Adipose tissue (tissue), 3 donors: Measurements from ENCODE around the gene PDE6D. TPM values are rescaled to one million over a fixed set of nuclear protein-coding genes. Genes with fewer than 3 reads are reported as not detected.
"Not testable (repeated sequence)": the region's sequence is repeated elsewhere in the genome, so short reads cannot be mapped to it uniquely, and the experiment has no call there.

Experiments
- H3K27ac ChIP-seq: one replicate; pipeline ENCODE4 v1.5.1; 2013; ENCODE audit warnings: low read depth, low read length
- WGBS, 3 donors: extraction: QIAGEN DNeasy Blood & Tissue Kit; methylation state at CpG; one replicate each; pipeline ENCODE4 v1.1.7; 2013; 5-methylcytosine and 5-hydroxymethylcytosine counted together
- polyA plus RNA-seq, 3 donors: library from polyadenylated mRNA; stranded (reverse); fragments of 200-250 nt; gene quantifications; one replicate each; pipeline ENCODE4 v1.2.3, GENCODE V29; 2013
- donor health status: healthy with polysubstance abuse.
- donor health status: Bipolar disorder and iron deficiency.
- donor health status: healthy.

PDE6D gene
- polyA plus RNA-seq, 3 donors = 11.4 to 36.8 (median 18.1) TPM

DNA sequence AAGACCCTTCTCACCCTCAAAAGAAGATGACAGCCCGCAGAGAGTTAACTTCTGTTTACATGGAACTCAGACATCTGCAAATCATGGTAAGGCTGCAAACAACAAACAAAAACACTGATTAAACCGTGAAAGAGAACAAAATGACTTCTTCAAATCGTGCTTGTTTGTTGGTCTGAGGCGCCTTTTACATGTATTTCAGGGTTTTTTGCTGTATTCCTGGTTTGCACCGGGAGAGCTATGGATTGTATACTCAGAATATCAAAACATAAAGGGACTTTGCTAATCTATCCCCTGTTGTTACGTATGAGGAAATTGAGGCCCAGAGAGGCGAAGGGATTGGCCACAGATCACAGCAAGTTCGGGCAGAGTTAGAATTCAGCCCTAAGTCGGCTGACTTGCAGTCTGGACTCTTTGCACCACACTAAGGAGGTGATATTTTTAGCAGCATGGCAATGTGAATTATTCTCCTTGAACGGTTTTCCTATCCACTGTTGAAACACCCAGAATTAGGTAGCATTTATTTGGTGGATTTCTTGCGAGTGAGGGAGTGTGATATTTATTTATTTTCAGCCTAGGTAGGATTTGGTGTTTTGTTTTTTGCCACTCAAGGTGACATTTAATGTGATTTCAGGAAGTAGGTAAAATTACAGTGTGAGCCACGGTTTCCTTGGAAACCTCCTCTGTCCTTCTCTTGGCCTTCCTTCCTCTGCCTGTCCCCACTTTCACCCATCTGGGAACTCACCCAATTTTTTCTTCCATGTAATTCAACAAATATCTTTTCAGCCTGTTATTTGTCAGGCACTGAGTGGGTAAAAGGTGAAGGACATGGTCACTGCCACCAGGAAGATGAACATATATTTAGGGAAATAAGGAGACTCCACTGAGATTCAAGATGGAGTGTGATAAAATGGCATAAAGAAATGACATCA, 980 bp upstream of the PDE6D start:
- WGBS, 3 donors = 2 to 3% (median 3%) methylated on average over 12 of the region's 12 CpGs
- no peak overlapping the region for H3K27ac ChIP-seq

DNA sequence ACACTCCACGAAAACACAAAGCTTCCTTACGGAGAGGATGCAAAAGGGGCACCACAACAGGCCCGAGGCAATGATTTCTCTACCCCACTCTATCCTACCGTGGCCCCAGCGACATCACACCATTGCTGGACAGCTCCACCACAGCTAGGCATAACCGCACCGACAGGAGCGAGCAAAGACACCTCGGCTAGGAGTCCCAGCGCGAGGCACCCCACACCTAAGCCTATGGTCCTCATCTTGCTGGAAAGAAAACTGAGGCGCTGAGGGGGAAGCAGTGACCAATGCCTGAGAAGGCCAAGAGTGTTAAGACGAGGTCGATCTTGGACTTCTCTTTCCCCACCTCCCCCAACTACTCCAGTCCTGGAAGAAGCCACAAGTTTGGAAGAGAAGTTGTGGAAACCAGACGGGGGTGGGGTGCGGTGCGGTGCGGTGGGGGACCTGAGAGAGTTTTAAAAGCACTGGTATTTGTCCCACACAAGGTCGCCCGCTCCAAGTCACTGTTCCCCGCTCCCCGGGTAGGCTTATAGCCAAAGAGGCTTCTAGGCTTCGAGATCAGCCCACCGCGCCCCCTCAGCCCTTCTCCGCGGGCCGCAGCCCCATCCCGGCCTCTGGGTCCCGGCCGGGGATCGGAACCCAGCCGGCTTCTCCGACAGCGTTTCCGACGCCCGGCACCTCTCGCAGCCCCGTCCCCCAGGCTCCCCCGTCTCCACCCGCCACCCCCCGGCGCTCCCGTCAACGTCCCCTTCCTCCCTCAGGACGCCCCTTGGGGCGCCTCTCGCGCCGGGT, 766 bp downstream of the PDE6D start:
- WGBS, 3 donors = 8 to 11% (median 10%) methylated on average over 44 to 51 of the region's 51 CpGs

DNA sequence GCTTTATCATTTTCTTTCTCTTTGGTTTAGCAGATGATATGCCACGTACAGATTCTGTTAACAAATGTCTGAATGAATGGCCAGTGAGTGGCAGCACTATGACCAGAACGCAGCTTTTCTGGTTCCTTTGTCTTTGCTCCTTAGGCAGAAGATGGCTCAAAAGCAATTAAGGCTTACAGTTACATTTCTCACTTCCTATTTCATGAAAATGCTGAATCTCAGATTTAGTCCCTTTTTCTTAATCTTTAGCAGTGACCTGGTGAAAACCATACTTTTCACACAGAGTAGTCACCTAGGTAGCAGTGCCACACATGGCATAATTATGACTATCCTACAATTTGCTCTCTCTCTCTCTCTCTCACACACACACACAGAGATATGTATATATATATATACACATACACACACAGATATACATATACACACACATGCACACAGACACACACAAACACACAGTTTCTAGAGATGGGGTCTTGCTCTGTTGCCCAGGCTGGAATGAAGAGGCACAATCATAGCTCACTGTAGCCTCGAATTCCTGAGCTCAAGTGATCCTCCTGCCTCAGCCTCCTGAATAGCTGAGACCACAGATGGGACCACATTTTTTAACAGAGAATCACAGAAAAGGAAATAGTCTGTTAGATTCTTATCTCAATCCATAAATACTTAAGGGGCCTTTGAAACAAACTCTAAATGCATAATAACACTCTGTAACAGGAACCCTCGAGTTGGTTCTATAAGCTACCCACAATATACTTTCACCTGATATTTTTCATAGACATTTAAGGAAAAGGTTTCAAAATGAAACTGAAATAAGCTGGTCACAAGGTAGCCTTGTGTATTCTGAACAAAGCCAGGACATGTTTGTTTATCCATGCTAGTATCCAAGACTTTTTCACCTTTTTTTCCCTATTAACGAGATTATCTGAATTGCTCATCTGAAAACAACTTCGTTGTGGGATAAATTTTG, 11.6 kb downstream of the PDE6D start:
- WGBS, 3 donors = 77 to 86% (median 81%) methylated on average over 6 of the region's 6 CpGs

More for the DNA sequence above, 766 bp downstream of the PDE6D start:
- no peak overlapping the region for H3K27ac ChIP-seq

DNA sequence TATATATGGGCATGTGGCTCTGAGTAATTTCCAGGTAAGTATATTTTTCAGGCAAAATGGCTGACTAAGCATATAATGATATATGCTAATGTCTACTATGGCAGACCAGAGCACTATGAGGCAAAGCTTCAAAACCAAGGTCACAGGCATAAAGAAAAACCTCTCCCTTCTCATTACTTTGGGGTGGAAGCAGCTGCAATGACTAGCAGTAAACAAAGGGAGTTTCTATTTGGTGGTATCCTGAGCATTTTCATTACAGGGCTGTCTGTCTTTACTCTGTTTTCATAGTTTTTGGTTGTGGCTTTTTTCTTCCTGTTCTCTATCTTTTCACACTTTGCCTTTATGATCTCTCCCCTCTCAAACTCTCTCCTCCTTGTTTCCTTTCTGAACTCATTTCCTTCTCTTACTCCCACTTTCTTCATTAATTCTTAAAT, 15.6 kb downstream of the PDE6D start:
- H3K27ac ChIP-seq = no peak overlapping the region

More for the DNA sequence above, 11.6 kb downstream of the PDE6D start:
- no peak overlapping the region for H3K27ac ChIP-seq

DNA sequence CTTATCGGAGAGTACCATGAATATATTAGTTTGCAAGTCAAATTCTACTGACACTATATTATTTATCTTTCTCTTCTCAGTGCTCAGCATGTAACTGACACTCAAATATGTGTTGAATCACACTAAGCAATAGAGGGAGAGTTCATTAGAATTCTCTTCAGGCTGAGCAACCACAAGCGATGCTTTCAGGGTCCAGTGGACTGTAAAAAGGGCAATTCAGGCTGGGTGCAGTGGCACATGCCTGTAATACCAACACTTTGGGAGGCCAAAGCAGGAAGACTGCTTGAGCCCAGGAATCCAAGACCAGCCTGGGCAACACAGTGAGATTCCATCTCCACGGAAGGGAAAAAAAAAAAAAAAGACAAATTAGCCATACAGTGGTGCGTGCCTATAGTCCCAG, 16.3 kb downstream of the PDE6D start:
- no peak overlapping the region for H3K27ac ChIP-seq
- WGBS, 3 donors = 91 to 97% (median 92%) methylated on average over 4 of the region's 4 CpGs

DNA sequence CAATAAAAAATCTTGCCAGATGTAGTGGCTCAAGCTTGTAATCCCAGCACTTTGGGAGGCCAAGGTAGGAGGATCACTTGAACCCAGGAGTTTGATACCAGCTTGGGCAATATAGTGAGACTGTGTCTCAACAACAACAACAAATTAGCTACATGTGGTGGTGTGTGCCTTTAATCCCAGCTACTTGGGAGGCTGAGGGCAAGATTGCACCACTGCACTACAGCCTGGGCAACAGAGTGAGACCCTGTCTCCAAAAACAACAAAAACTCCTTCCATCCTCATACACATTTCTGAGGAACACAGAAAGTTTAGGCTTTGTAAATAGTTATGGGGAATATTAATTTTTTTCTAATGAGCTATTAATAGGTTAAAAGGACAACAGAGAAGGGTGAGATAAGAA, 17.0 kb downstream of the PDE6D start:
- no peak overlapping the region for H3K27ac ChIP-seq

DNA sequence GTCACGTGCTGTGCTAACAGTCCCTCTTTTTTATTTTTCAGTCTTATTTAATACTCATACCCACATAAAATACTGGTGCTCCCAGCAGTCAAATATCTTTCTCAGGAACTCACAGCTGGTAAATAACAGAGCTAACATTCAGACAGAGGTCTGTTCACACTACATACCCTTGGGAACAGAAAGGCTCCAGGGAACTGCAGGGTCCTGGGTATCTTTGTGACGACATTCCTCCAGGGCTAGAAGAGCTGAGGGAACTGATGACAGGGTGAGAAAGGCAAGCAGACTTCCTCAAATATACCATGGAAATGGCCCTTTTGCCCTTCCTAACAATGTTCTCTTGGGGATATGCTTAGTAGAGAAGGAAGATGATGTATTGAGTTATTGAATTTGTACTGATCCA, 19.3 kb downstream of the PDE6D start:
- WGBS, 3 donors = 78 to 99% (median 87%) methylated on average over 2 of the region's 2 CpGs
- H3K27ac ChIP-seq = no peak overlapping the region

DNA sequence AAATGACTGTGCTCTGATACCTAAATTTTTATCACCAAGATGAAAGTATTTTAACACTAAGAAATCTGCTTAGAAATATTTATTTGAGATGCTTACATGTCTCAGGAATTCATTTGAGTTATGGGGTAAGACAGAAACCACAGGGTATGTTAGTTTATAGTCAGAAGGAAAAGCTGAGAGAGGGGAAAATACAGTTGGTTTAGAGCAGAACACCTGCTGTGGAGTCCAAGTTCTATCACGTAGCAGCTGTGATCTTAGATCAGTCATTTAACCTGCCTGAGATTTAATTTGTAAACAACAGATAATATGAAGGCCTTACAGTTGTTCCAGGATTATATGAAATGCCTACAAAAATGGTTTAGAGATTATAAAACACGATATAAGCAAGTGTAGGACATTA, 29.0 kb downstream of the PDE6D start:
- no peak overlapping the region for H3K27ac ChIP-seq
- WGBS, 3 donors = 65 to 91% (median 88%) methylated on average over 2 of the region's 2 CpGs

DNA sequence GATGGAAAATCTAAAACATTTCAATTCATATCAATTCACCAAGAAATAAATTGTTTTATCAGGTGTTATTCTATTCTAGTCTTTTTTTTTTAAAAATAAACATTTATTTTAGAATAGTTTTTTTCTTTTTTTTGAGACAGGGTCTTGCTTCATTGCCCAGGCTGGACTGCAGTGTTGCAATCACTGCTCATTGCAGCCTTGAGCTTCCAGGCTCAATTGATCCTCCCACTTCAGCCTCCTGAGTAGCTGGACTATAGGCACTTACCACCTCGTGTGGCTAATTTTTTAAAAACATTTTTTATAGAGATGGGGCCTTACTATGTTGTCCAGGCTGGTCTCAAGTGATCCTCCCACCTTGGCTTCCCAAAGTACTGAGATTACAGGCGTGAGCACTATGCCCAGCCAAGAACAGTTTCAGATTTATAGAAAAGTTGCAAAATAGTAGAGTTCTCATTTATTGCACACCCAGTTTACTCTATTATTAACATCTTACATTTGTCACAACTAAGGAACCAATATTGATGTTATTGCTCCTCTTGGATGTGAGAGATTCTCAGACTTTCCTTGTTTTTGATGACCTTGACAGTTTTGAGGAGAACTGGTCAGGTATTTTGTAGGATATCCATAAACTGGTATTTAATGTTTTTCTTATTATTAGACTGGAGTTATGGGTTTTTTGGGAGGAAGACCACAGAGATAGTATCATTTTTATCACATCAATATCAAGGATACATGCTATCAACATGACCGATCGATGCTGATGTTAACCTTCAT, 29.9 kb downstream of the PDE6D start:
- no peak overlapping the region for H3K27ac ChIP-seq
- 87 to 95% (median 91%) methylated on average over 4 of the region's 4 CpGs for WGBS, 3 donors

DNA sequence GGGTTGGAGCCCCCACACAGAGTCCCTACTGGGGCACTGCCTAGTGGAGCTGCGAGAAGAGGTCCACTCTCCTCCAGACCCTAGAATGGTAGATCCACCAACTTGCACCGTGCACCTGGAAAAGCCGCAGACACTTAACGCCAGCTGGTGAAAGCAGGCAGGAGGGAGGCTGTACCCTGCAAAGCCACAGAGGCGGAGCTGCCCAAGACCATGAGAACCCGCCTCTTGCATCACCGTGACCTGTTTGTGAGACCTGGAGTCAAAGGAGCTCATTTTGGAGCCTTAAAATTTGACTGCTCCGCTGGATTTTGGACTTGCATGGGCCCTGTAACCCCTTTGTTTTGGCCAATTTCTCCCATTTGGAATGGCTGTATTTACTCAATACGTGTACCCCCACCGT, 32.1 kb downstream of the PDE6D start:
- H3K27ac ChIP-seq = not testable (repeated sequence)
- WGBS, 3 donors = 90 to 95% (median 93%) methylated on average over 10 of the region's 10 CpGs

DNA sequence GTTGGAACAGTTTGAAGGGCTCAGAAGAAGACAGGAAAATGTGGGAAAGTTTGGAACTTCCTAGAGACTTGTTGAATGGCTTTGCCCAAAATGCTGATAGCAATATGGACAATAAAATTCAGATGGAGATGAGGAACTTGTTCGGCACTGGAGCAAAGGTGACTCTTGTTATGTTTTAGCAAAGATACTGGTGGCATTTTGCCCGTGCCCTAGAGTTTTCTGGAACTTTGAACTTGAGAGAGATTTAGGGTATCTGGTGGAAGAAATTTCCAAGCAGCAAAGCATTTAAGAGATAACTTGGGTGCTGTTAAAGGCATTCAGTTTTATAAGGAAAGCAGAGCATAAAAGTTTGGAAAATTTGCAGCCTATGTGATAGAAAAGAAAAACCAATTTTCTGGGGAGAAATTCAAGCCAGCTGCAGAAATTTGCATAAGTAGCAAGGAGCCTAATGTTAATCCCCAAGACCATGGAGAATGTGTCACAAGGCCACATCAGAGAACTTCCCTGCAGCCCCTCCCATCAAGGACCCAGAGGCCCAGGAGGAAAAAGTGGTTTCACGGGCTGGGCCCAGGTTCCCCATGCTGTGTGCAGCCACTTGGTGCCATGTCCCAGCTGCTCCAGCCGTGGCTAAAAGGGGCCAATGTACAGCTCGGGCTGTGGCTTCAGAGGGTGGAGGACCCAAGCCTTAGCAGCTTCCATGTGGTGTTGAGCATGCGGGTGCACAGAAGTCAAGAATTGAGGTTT, 32.8 kb downstream of the PDE6D start:
- 80 to 91% (median 86%) methylated on average over 6 of the region's 6 CpGs for WGBS, 3 donors
- not testable (repeated sequence) for H3K27ac ChIP-seq

DNA sequence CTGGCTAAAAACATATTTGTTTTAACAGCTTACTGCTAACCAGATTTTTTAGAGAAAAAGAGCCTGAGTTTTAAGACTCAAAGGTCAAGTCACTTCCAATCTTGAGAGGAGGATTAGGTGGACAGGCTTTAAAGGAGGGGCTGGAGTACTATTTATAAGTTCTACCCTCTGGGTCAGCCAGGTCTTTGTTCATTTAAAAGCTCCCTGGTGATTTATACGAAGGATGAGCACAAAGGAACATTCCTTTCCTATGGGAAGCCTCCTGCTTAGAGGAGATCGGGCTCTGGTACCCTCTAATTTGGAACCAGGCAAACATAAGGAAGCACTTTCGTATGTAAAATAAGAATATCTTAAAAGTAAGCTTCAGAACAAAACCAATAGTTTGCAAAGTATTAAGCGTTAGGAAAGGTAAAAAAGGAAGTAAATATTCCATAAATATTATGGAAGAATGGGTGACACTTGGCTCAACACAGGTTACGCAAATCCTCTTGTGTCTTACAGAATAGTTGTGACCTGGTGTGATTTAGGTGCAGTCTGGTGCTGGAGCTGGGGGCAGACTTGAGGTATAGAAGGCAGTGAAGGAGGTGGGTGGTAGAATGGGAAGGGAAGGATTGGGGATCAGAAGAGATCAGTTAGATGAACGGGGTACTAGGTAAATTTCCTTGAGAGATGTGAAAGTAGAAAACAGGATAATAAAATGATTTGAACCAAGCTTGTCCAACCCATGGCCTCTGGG, 35.6 kb downstream of the PDE6D start:
- no peak overlapping the region for H3K27ac ChIP-seq
- WGBS, 3 donors = 75 to 79% (median 78%) methylated on average over 6 of the region's 6 CpGs

DNA sequence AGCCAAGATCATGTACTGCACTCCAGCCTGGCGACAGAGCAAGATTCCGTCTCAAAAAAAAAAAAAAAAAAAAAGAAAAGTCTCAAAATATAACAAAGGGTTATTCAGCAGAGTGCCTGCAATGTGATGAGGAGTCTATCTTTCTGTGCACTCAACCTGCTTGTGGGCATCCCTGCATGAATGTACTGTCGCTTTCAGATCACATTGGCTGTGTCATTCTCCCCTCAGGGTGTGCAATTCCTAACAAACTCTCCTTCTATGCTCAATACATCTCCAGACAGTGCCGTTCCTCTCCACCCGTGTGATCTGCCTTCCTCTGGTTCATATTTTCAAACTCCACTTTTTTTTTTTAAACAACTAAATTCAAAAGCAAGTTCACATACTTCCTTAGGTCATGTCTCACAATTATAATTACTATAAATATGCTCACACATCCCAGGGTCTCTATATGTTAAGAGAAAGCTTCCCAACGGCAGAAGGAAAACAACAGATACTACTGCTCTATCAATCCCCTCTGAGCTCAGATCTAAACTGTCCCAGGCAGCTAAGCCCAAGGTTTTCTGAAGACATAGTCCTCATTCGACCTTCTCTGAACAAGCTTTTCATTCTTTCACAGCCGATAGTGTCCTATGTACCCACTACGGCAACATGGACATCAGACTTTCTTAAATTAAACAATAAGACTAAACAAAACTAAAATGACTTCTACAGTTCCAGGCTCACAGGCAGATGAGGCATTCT, 37.5 kb downstream of the PDE6D start:
- H3K27ac ChIP-seq = no peak overlapping the region
- 67 to 86% (median 81%) methylated on average over 8 to 9 of the region's 9 CpGs for WGBS, 3 donors

DNA sequence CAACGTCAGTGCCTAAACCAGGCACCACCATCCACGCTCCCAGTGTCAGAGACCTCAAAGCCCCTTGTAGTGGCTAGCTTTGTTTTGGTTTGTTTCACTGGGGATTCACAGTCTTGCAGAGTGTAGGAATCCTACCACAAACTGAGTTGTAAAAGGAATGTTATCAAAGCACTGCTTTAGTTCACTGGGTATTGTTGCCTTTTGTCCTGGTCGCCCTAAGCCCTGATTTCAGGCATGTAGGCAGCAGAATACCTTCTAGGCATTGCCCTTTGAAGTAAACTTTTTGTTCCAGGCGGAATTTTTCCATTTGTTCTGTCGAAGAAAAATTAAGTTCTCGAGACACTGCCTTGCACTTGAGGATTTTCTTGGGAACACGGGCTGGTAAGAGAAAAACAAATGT, 43.3 kb downstream of the PDE6D start:
- no peak overlapping the region for H3K27ac ChIP-seq
- WGBS, 3 donors = 95 to 97% (median 96%) methylated on average over 7 of the region's 7 CpGs

DNA sequence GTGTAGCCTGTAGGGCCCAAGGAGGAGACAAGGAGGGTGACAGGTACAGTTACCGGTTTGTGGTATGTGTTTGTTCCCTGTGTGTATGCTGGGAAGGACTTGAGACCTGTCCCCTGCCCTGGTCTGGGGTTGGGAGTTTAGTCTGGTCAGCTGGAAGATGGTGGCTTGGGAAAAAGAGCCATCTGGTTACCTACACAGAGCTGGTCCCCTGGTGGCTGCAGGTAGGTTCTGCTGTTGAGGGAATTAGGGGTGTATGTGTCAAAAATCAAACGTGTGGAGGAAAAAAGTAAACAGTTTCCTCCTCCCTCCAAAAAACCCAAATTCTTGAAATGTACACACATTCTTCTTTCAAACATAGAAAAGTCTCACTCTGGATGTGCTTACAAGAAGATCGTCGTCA, 48.5 kb downstream of the PDE6D start:
- 79 to 85% (median 82%) methylated on average over 4 of the region's 4 CpGs for WGBS, 3 donors
- H3K27ac ChIP-seq = no peak overlapping the region

DNA sequence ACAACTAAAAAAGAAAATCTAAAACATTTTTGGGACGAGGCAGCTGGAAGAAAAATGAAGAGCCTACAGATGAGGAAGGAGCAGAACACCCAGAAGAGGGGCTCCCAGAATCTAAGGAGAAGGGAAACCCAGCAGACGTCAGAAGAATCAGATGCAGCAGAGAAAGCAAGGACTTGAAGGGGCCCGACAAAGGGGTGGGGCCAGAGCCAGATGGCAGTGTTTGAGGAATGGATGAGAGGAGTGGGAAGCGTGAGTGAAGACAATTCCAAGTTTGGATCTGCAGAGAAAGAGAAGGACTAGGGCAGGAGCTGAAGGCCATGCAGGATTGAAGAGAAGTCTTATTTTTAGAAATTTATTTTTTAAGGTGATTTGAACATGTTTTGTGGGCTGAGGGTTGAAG, 53.5 kb downstream of the PDE6D start:
- whole genome bisulfite sequencing, 3 donors = 70 to 75% (median 72%) methylated on average over 4 of the region's 4 CpGs
- H3K27ac ChIP-seq = no peak overlapping the region
